Mesenteric fat pad (tissue), 1 donor: ENCODE measurements around the gene C2CD2. TPM values are rescaled to one million over a fixed set of nuclear protein-coding genes. Genes with fewer than 3 reads are reported as not detected.

Experiments used
- DNase-seq: peaks from one replicate; pipeline ENCODE4 v3.0.0-alpha.2; 2020; ENCODE audit warnings: low spot score
- total RNA-seq: library from RNA; stranded (reverse); fragmentation: NEBNext Ultra II Directional; extraction: Animal tissue kit (Norgen Biotek cat#: 25700); gene quantifications from one replicate; pipeline ENCODE4 v1.2.1, GENCODE V29; 2021
- donor health status: DM: yes; HTN: yes; CAD: no.

C2CD2 gene
- total RNA-seq, 1 donor from 2014 or later, result 125 TPM

- DNase-seq, result no peak
Measured at GRCh38 chr21:41848533-41848932, 105.3 kb downstream of the C2CD2 start.

- no peak for DNase-seq
Measured at GRCh38 chr21:41847066-41847804, 106.6 kb downstream of the C2CD2 start.

- DNase-seq, result no peak
Measured at GRCh38 chr21:41846536-41846935, 107.3 kb downstream of the C2CD2 start.

GRCh38 chr21:41846033-41846317, 107.8 kb downstream of the C2CD2 start:
- no peak for DNase-seq

GRCh38 chr21:41845310-41846032, 108.3 kb downstream of the C2CD2 start:
- DNase-seq, result no peak

GRCh38 chr21:41843584-41843983, 110.2 kb downstream of the C2CD2 start:
- DNase-seq, result no peak

- no peak for DNase-seq
Measured at GRCh38 chr21:41840880-41841279, 112.9 kb downstream of the C2CD2 start.

GRCh38 chr21:41839387-41840000, 114.3 kb downstream of the C2CD2 start:
- peak; percentile 85 for DNase-seq

GRCh38 chr21:41837756-41838297, 116.0 kb downstream of the C2CD2 start:
- peak; percentile 75 for DNase-seq

- peak; percentile 73 for DNase-seq
Measured at GRCh38 chr21:41836166-41837015, 117.4 kb downstream of the C2CD2 start.

- peak; percentile 53 for DNase-seq
Measured at GRCh38 chr21:41835711-41836154, 118.1 kb downstream of the C2CD2 start.

Other genes with a start within 250 kb of the C2CD2 start
- not detected for gene RIPK4, start 187.0 kb downstream of the C2CD2 start, total RNA-seq
- gene PRDM15, start 74.7 kb downstream of the C2CD2 start, total RNA-seq, result 8.0 TPM
- gene ZBTB21, start 56.3 kb upstream of the C2CD2 start, total RNA-seq, result 19.8 TPM
- not detected for gene UMODL1, start 117.3 kb upstream of the C2CD2 start, total RNA-seq